Neural progenitor cell (in vitro differentiated cells): ENCODE data around the gene GLG1. TPM values are rescaled to one million over a fixed set of nuclear protein-coding genes. Genes with fewer than 3 reads are reported as not detected.
"Not testable (repeated sequence)": the region's sequence is repeated elsewhere in the genome, so short reads cannot be mapped to it uniquely, and the experiment has no call there.

Experiments used
- DNase-seq: peaks from one replicate; pipeline ENCODE4 v3.0.0-alpha.2; 2016; ENCODE audit warnings: low spot score
- H2AFZ ChIP-seq: fragments of 200-600 bp; sonication (generic); replicated peaks from 2 replicates; pipeline ENCODE4 v1.6.1; 2016; ENCODE audit warnings: antibody characterized with exemption
- H3F3A ChIP-seq: fragments of 200-600 bp; sonication (generic); 2 replicates; pipeline ENCODE4 v1.6.1; 2016; ENCODE audit warnings: antibody characterized with exemption, low read depth
- H3K27ac ChIP-seq: fragments of 200-600 bp; sonication (generic); 2 replicates; pipeline ENCODE4 v1.5.1; 2016; ENCODE audit warnings: mild to moderate bottlenecking
- H3K27me3 ChIP-seq: fragments of 200-600 bp; sonication (generic); 2 replicates; pipeline ENCODE4 v1.6.1; 2016; ENCODE audit warnings: mild to moderate bottlenecking, moderate library complexity
- H3K36me3 ChIP-seq: fragments of 200-600 bp; sonication (generic); 2 replicates; pipeline ENCODE4 v1.5.1; 2016
- H3K4me1 ChIP-seq: fragments of 200-600 bp; sonication (generic); 2 replicates; pipeline ENCODE4 v1.6.1; 2016; ENCODE audit warnings: mixed run types
- H3K4me2 ChIP-seq: fragments of 200-600 bp; sonication (generic); 2 replicates; pipeline ENCODE4 v1.6.1; 2016
- H3K4me3 ChIP-seq: fragments of 200-600 bp; sonication (generic); 2 replicates; pipeline ENCODE4 v1.5.1; 2016
- H3K79me2 ChIP-seq: fragments of 200-600 bp; sonication (generic); 2 replicates; pipeline ENCODE4 v1.6.1; 2016; ENCODE audit warnings: low read depth
- H3K9ac ChIP-seq: fragments of 200-600 bp; sonication (generic); 2 replicates; pipeline ENCODE4 v1.6.1; 2016
- H3K9me3 ChIP-seq: fragments of 200-600 bp; sonication (generic); 2 replicates; pipeline ENCODE4 v1.5.1; 2016; ENCODE audit warnings: low read depth
- H4K20me1 ChIP-seq: fragments of 200-600 bp; sonication (generic); 2 replicates; pipeline ENCODE4 v1.6.1; 2016; ENCODE audit warnings: low read depth
- H3K27ac Mint-ChIP-seq: 3 replicates; pipeline ENCODE4 v1.8.0; 2021; ENCODE audit warnings: mixed read lengths
- H3K27me3 Mint-ChIP-seq: 2 replicates; pipeline ENCODE4 v1.8.0; 2022; ENCODE audit warnings: low read depth, mild to moderate bottlenecking, inconsistent platforms, moderate library complexity, mixed read lengths; ENCODE audit not compliant: insufficient read depth
- H3K36me3 Mint-ChIP-seq: 3 replicates; pipeline ENCODE4 v1.8.0; 2021; ENCODE audit warnings: mixed read lengths
- H3K4me1 Mint-ChIP-seq: 3 replicates; pipeline ENCODE4 v1.8.0; 2021; ENCODE audit warnings: mixed read lengths
- H3K4me3 Mint-ChIP-seq: 3 replicates; pipeline ENCODE4 v1.8.0; 2021; ENCODE audit warnings: mild to moderate bottlenecking, moderate library complexity, mixed read lengths
- H3K9me3 Mint-ChIP-seq: 3 replicates; pipeline ENCODE4 v1.8.0; 2020; ENCODE audit warnings: mixed read lengths
- total RNA-seq: library from RNA; depleted of rRNA; stranded (reverse); fragments of >200 nt; gene quantifications from 2 replicates; pipeline ENCODE4 v1.2.3, GENCODE V29; 2015; ENCODE audit warnings: low replicate concordance
- TF ChIP-seq, protein P1 (sequence below): fragments of 200-600 bp; sonication (generic); IDR thresholded peaks from 2 replicates; pipeline ENCODE4 v1.5.1; 2017; ENCODE audit warnings: antibody characterized with exemption, mild to moderate bottlenecking

Gene GLG1
- total RNA-seq, 1 donor from 2014 or later, result 117 TPM

DNA sequence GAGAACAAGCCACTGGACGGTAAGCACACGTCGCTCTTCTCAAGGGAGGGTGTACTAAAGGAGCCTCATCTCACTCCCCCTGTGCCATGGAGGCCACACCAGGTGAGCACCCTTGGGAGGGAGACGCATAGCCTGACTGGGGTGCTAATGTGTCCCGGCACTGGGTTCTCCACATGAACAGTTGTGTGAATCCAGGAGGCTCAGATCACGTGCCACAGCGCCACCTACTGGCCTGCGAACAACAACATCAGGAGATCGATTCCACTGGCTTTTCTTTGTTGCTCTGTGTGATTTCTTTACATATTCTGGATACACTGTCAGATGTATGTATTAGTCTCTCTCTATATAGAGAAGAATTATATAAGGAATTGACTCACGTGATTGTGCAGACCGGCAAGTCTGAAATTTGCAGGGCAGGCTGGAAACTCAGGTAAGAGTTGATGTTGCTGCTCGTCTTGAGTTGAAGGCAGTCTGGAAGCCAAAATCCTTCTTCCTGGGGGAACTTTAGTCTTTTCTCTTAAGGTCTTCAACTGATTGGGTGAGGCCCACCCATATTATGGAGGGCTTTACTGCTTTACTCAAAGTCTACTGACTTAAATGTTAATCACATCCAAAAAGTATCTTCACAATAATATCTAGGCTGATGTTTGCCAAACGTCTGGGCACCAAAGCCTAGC lies 176.7 kb downstream of the GLG1 start:
- H3K27ac Mint-ChIP-seq, H3K36me3 ChIP-seq, H3K79me2 ChIP-seq, H4K20me1 ChIP-seq, H3K9me3 ChIP-seq, H3K4me3 Mint-ChIP-seq, H3K4me2 ChIP-seq, H3K27me3 Mint-ChIP-seq, H3K4me1 Mint-ChIP-seq, H3K27ac ChIP-seq, H3K9me3 Mint-ChIP-seq, H3K36me3 Mint-ChIP-seq, H3K27me3 ChIP-seq, H3K4me1 ChIP-seq, H3F3A ChIP-seq, H3K9ac ChIP-seq, H3K4me3 ChIP-seq: not testable (repeated sequence)
- H2AFZ ChIP-seq, result peak overlapping the region; percentile 79
- TF ChIP-seq, protein P1, sequence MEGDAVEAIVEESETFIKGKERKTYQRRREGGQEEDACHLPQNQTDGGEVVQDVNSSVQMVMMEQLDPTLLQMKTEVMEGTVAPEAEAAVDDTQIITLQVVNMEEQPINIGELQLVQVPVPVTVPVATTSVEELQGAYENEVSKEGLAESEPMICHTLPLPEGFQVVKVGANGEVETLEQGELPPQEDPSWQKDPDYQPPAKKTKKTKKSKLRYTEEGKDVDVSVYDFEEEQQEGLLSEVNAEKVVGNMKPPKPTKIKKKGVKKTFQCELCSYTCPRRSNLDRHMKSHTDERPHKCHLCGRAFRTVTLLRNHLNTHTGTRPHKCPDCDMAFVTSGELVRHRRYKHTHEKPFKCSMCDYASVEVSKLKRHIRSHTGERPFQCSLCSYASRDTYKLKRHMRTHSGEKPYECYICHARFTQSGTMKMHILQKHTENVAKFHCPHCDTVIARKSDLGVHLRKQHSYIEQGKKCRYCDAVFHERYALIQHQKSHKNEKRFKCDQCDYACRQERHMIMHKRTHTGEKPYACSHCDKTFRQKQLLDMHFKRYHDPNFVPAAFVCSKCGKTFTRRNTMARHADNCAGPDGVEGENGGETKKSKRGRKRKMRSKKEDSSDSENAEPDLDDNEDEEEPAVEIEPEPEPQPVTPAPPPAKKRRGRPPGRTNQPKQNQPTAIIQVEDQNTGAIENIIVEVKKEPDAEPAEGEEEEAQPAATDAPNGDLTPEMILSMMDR, result peak; percentile 79
- peak; percentile 53 for DNase-seq

DNA sequence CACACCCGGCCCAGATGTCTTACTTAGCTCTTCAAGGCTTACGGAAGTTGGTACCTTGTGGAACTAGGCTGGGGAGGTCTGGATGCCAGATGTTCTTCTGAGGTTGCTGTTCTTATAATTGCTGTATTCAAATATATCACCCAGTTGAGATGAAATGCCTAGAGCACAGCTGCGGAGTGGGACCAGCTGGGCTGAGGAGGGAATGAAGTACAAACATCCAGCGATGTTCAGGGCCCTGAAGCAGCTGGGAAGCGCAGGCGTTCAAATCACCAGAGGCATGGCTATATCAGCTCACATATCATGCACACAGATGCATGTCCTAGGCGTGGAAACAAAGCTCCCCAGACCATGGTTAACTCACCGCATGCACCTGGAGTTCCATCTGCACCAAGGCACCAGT lies 178.4 kb downstream of the GLG1 start:
- not testable (repeated sequence) for H3K27me3 ChIP-seq, H3K4me3 Mint-ChIP-seq, H3K4me1 ChIP-seq, H3K27me3 Mint-ChIP-seq, H2AFZ ChIP-seq, DNase-seq, H3K79me2 ChIP-seq, H3K27ac ChIP-seq, H3K9me3 ChIP-seq, H3K36me3 ChIP-seq, H3K4me2 ChIP-seq, H3K9me3 Mint-ChIP-seq, H4K20me1 ChIP-seq, H3K4me1 Mint-ChIP-seq, H3K4me3 ChIP-seq, H3K36me3 Mint-ChIP-seq, H3K27ac Mint-ChIP-seq, H3F3A ChIP-seq, H3K9ac ChIP-seq

DNA sequence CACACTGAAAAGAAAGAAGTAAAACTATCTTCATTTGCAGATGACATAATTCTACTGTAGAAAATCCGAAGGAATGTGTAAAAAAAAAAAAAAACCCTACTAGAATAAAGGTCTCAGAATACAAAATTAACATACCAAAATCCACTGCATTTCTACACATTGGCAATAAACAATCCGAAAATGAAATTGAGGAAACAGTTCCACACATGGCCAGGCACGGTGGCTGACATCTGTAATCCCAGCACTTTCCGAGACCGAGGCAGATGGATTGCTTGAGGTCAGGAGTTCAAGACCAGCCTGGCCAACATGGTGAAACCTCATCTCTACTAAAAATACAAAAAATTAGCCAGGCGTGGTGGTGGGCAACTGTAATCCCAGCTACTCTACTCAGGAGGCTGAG lies 181.2 kb downstream of the GLG1 start:
- not testable (repeated sequence) for H3K4me3 Mint-ChIP-seq, H3K36me3 Mint-ChIP-seq, H3K27me3 ChIP-seq, H3K4me3 ChIP-seq, H3K27me3 Mint-ChIP-seq, H3K9me3 Mint-ChIP-seq, DNase-seq, H3K27ac ChIP-seq, H4K20me1 ChIP-seq, H3K36me3 ChIP-seq, H3K4me1 ChIP-seq, H2AFZ ChIP-seq, H3K27ac Mint-ChIP-seq, H3K4me2 ChIP-seq, H3F3A ChIP-seq, H3K79me2 ChIP-seq, H3K9me3 ChIP-seq, H3K9ac ChIP-seq
- peaks cover 10% of the 10 kb centered on the region for H3K4me1 Mint-ChIP-seq

DNA sequence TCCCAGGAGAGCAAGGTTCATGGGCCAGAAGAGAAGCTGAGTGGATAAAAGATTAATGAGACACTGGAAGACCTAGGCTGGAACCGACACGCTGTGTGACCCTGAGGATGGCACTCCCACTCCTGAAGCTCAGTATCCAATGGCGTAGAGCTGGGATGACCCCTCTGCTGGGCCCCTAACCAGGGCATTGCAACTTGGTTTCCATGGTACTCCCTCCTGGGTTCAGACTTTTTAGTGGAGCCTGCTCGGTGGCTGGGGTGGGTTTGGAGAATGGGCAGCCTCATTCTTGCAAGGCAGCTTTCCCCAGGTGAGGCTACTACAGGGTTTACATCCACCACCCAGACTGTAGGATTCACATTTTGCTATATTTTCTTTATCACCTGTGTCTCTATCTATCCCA lies 183.2 kb downstream of the GLG1 start:
- H3K27ac Mint-ChIP-seq, result peak overlapping the region; percentile 83
- not testable (repeated sequence) for H3K4me1 Mint-ChIP-seq, H3K4me2 ChIP-seq, H3K27me3 Mint-ChIP-seq, H3K9me3 Mint-ChIP-seq, DNase-seq, H3K36me3 Mint-ChIP-seq, H4K20me1 ChIP-seq, H3K79me2 ChIP-seq, H3K36me3 ChIP-seq, H3K9me3 ChIP-seq, H3F3A ChIP-seq, H3K4me1 ChIP-seq, H2AFZ ChIP-seq, H3K27ac ChIP-seq, H3K4me3 Mint-ChIP-seq, H3K9ac ChIP-seq, H3K4me3 ChIP-seq, H3K27me3 ChIP-seq

DNA sequence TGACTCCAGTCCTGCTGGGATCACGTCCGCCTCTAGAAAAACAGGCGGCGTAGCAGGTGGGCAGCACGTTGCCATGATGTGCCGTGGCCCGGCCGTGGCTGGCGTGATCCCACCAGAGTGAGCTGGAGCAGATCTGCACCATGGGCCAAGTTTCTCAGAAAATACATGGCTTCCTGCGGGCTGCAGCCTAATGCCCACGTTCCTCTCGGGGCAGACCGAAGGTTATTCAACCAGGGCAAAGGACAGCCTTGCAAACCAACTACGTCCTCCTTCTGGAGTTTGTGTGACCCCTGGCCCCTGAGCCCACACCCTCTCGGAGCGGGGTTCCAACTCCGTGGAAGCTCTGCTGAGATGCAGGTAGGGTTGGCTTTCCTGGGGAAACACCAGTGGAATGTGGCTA lies 184.8 kb downstream of the GLG1 start:
- not testable (repeated sequence) for H3K36me3 Mint-ChIP-seq, H3K27me3 ChIP-seq, H3K36me3 ChIP-seq, H3K9me3 ChIP-seq, H3K4me3 Mint-ChIP-seq, H3K4me1 ChIP-seq, H2AFZ ChIP-seq, H3K4me2 ChIP-seq, H4K20me1 ChIP-seq, DNase-seq, H3K4me3 ChIP-seq, H3K9ac ChIP-seq, H3K27me3 Mint-ChIP-seq, H3K79me2 ChIP-seq, H3F3A ChIP-seq, H3K9me3 Mint-ChIP-seq, H3K4me1 Mint-ChIP-seq, H3K27ac ChIP-seq, H3K27ac Mint-ChIP-seq

DNA sequence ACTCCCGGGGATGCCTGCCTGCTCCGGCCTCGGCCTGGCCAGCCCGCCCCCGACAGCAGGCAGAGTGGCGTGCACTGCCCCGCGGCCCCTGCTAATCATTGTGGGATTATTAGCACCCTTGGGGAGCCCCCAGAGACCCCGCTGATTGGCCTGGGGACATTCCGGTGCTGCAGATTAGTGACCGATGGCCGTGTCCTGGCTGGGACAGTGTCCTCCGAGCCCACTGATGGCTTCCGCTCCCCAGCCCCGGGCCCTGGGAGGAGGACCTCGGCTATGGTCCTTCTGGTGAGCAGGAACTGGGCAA lies 185.5 kb downstream of the GLG1 start:
- not testable (repeated sequence) for H3K79me2 ChIP-seq, H2AFZ ChIP-seq, H3K27me3 Mint-ChIP-seq, H3K4me1 ChIP-seq, H3K27me3 ChIP-seq, H3K36me3 Mint-ChIP-seq, H4K20me1 ChIP-seq, H3K27ac Mint-ChIP-seq, H3K4me3 ChIP-seq, DNase-seq, H3K4me2 ChIP-seq, H3K9me3 Mint-ChIP-seq, H3K9me3 ChIP-seq, H3K36me3 ChIP-seq, H3K27ac ChIP-seq, H3K9ac ChIP-seq, H3F3A ChIP-seq, H3K4me1 Mint-ChIP-seq, H3K4me3 Mint-ChIP-seq

DNA sequence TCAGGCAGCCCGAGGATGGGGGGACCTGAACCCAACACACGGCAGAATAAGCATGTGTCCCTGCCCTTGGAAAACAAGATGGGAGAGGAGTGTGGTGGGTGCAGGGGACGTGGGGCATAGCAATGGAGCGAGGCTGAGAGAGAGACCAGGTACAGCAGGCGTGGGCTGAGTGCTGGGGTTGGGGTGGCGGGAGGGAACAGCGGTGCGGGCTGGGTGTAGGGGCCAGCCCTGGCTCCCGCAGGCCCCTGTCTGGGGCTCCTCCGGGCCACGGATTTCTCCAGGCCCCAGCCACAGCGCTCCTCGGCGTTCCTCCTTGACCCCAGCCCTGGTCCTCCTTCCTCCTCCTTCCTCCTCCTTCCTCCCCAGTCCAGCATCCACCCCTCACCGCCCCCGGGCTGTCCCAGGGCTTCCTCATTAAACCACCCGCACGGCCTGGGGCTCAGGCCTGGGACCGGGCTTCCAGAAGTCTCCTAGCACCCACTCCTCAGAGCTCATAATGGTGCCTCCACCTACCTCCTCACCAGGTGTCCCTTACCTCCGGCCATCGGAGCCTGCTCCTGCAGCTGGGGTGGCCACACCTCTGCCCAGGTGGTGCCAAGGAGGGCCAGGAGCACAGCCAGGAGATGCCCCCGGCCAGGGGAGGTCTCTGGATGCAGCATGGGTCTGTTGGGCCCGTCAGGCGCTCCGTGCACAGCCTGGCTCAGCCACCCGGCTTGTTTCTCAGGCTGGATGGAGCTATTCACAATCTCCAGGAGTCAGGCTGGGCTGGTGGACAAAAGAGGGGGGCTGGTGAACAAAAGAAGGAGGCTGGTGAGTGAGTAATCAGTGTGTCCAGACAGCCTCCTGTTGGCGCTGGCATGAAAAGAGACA lies 186.1 kb downstream of the GLG1 start, which contains the start of gene CLEC18B:
Gene CLEC18B (minus strand): TSS at position 867 of the 870 bp plus-strand sequence. CDS start 208 bp downstream, at position 659.
- H3K79me2 ChIP-seq, H4K20me1 ChIP-seq, H3K27me3 ChIP-seq, H3K9me3 Mint-ChIP-seq, H2AFZ ChIP-seq, H3K4me1 Mint-ChIP-seq, H3K36me3 ChIP-seq, H3K36me3 Mint-ChIP-seq, H3K4me3 ChIP-seq, H3K4me2 ChIP-seq, H3K27ac ChIP-seq, H3K4me3 Mint-ChIP-seq, H3F3A ChIP-seq, H3K4me1 ChIP-seq, H3K9me3 ChIP-seq, H3K9ac ChIP-seq, H3K27me3 Mint-ChIP-seq: not testable (repeated sequence)
- DNase-seq, result peak; percentile 76
- peak within 1 kb of the TSS; percentile 90 for H3K27ac Mint-ChIP-seq
